Loucy (cell line): ENCODE data around the gene PRAMEF17.
"Not testable (repeated sequence)": the region's sequence is repeated elsewhere in the genome, so short reads cannot be mapped to it uniquely, and the experiment has no call there.

Experiments used
- H2AFZ ChIP-seq: fragments of 200-600 bp; sonication (generic); 2 replicates; pipeline ENCODE4 v1.6.0; 2016; ENCODE audit warnings: antibody characterized with exemption, mild to moderate bottlenecking, low read length, moderate library complexity
- H3F3A ChIP-seq: fragments of 200-600 bp; 2 replicates; pipeline ENCODE4 v1.6.0; 2016; ENCODE audit warnings: antibody characterized with exemption, low read depth, mild to moderate bottlenecking
- H3K27me3 ChIP-seq: fragments of 200-600 bp; sonication (generic); 2 replicates; pipeline ENCODE4 v1.6.1; 2014; ENCODE audit warnings: low read length, mild to moderate bottlenecking; ENCODE audit not compliant: insufficient read depth, poor library complexity, severe bottlenecking
- H3K36me3 ChIP-seq: fragments of 200-600 bp; sonication (generic); 2 replicates; pipeline ENCODE4 v1.6.1; 2016; ENCODE audit warnings: low read length; ENCODE audit not compliant: insufficient read depth
- H3K4me1 ChIP-seq: fragments of 200-600 bp; sonication (generic); 2 replicates; pipeline ENCODE4 v1.5.1; 2014; ENCODE audit warnings: low read length, mild to moderate bottlenecking; ENCODE audit not compliant: insufficient read depth, poor library complexity, severe bottlenecking
- H3K4me2 ChIP-seq: fragments of 200-600 bp; sonication (generic); 2 replicates; pipeline ENCODE4 v1.6.0; 2014; ENCODE audit warnings: antibody characterized with exemption, low read length, low read depth, mild to moderate bottlenecking; ENCODE audit not compliant: poor library complexity, severe bottlenecking
- H3K4me3 ChIP-seq: fragments of 200-600 bp; sonication (generic); 2 replicates; pipeline ENCODE4 v1.5.1; 2014; ENCODE audit warnings: low read length, mild to moderate bottlenecking, mixed read lengths; ENCODE audit not compliant: poor library complexity, severe bottlenecking
- H3K79me2 ChIP-seq: fragments of 200-600 bp; sonication (generic); 2 replicates; pipeline ENCODE4 v1.6.1; 2014; ENCODE audit warnings: low read length; ENCODE audit not compliant: insufficient read depth
- H3K9ac ChIP-seq: fragments of 200-600 bp; sonication (generic); 2 replicates; pipeline ENCODE4 v1.6.0; 2014; ENCODE audit warnings: mild to moderate bottlenecking, low read depth, low read length, moderate library complexity; ENCODE audit not compliant: poor library complexity, severe bottlenecking
- H3K9me2 ChIP-seq: fragments of 200-600 bp; sonication (generic); replicated peaks from 2 replicates; pipeline ENCODE4 v1.6.1; 2016; ENCODE audit warnings: low read depth, low read length, mixed read lengths
- H3K9me3 ChIP-seq: fragments of 200-600 bp; sonication (generic); 2 replicates; pipeline ENCODE4 v1.6.1; 2014; ENCODE audit warnings: mild to moderate bottlenecking, antibody characterized with exemption, low read length, low read depth; ENCODE audit not compliant: insufficient read depth
- H4K20me1 ChIP-seq: fragments of 200-600 bp; sonication (generic); 2 replicates; pipeline ENCODE4 v1.6.0; 2014; ENCODE audit warnings: antibody characterized with exemption, low read length, mild to moderate bottlenecking; ENCODE audit not compliant: insufficient read depth, poor library complexity, severe bottlenecking
- TF ChIP-seq, protein P1 (sequence below): fragments of 200-600 bp; sonication (generic); conservative IDR thresholded peaks from 2 replicates; pipeline ENCODE4 v1.5.1; 2014; ENCODE audit warnings: mild to moderate bottlenecking, antibody characterized with exemption, low read length

Gene PRAMEF17

DNA sequence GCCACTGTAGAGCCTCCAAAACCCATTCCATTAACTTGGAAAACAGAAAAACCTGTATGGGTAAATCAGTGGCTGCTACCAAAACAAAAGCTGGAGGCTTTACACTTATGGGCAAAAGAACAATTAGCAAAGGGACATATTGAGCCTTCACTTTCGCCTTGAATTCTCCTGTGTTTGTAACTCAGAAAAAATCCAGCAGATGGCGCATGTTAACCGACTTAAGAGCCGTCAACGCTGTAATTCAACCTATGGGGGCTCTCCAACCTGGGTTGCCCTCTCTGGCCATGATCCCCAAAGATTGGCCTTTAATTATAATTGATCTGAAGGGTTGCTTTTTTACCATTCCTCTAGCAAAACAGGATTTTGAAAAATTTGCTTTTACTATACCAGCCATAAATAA lies 32.7 kb upstream of the PRAMEF17 start:
- not testable (repeated sequence) for H3K36me3 ChIP-seq, H3K9me2 ChIP-seq, H2AFZ ChIP-seq, H3K9ac ChIP-seq, H3K4me2 ChIP-seq, H3K9me3 ChIP-seq, H3K27me3 ChIP-seq, H4K20me1 ChIP-seq, H3K4me3 ChIP-seq, H3K79me2 ChIP-seq, H3F3A ChIP-seq, H3K4me1 ChIP-seq
- TF ChIP-seq, protein P1, sequence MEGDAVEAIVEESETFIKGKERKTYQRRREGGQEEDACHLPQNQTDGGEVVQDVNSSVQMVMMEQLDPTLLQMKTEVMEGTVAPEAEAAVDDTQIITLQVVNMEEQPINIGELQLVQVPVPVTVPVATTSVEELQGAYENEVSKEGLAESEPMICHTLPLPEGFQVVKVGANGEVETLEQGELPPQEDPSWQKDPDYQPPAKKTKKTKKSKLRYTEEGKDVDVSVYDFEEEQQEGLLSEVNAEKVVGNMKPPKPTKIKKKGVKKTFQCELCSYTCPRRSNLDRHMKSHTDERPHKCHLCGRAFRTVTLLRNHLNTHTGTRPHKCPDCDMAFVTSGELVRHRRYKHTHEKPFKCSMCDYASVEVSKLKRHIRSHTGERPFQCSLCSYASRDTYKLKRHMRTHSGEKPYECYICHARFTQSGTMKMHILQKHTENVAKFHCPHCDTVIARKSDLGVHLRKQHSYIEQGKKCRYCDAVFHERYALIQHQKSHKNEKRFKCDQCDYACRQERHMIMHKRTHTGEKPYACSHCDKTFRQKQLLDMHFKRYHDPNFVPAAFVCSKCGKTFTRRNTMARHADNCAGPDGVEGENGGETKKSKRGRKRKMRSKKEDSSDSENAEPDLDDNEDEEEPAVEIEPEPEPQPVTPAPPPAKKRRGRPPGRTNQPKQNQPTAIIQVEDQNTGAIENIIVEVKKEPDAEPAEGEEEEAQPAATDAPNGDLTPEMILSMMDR = peak; percentile 57

DNA sequence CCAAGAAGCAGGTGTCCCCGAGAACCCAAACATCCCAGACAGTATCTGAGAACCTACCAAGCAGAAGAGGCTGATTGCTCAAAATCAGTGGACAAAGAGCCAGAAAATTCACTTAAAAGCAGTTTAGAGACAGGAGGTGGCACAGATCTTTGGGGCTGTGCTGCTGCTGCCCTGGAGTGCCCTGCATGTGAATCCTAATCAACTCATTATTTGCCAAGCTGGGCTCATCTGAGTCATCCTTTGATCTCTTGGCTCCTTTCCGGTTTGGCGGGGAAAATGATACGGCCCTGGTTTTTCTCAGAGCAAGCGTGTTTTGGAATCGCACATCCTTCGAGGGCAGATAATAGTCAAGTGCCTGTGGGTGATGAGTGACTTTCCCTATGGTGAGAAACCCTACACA lies 27.1 kb upstream of the PRAMEF17 start:
- not testable (repeated sequence) for H3K4me3 ChIP-seq, H3K9me2 ChIP-seq, H3K4me1 ChIP-seq, H2AFZ ChIP-seq, H3F3A ChIP-seq, H3K4me2 ChIP-seq, H3K36me3 ChIP-seq, H3K79me2 ChIP-seq, H3K9me3 ChIP-seq, H3K27me3 ChIP-seq, H3K9ac ChIP-seq, H4K20me1 ChIP-seq

DNA sequence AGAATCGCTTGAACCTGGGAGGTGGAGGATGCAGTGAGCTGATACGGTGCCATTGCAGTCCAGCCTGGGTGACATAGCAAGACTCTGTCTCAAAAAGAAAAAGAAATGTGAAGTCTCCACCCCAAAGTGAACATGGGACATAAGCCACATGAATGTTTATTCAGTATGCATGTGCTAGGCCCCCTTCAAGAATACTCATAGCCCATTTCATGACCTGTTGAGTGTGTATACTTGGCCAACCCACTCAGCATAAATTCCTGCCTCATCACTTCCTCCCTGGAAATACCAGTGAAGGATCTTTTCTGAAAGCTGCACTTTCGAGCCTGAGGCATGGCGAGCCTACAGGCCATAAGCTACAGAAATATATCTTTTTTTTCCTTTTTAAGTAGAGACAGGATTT lies 24.5 kb upstream of the PRAMEF17 start:
- H3K79me2 ChIP-seq, H3K9ac ChIP-seq, H3K27me3 ChIP-seq, H3K36me3 ChIP-seq, H3F3A ChIP-seq, H3K4me2 ChIP-seq, H4K20me1 ChIP-seq, H3K9me3 ChIP-seq, H3K4me3 ChIP-seq, H3K4me1 ChIP-seq, H2AFZ ChIP-seq, H3K9me2 ChIP-seq: not testable (repeated sequence)

DNA sequence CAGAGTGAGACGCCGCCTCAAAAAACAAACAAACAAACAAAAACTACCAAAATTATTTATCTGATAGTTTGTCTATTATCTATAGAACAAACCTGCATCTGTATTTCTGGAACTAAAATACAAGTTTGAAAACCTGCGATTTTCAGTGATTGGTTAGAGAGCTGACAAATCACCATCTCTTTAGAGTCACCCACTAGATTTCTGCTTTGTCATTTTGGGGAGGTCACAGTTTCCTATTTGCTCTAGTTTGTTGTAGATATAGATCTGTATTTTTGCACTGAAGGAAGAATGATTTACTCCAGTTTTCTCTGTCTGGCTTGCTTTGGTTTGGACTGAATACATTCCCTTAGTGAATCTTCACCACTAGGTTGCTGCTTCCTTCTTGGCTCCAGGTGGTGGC lies 22.9 kb upstream of the PRAMEF17 start:
- not testable (repeated sequence) for H2AFZ ChIP-seq, H3K4me3 ChIP-seq, H3K36me3 ChIP-seq, H3K4me1 ChIP-seq, H3K79me2 ChIP-seq, H3K4me2 ChIP-seq, H3K9ac ChIP-seq, H3K27me3 ChIP-seq, H4K20me1 ChIP-seq, H3K9me2 ChIP-seq, H3K9me3 ChIP-seq, H3F3A ChIP-seq

DNA sequence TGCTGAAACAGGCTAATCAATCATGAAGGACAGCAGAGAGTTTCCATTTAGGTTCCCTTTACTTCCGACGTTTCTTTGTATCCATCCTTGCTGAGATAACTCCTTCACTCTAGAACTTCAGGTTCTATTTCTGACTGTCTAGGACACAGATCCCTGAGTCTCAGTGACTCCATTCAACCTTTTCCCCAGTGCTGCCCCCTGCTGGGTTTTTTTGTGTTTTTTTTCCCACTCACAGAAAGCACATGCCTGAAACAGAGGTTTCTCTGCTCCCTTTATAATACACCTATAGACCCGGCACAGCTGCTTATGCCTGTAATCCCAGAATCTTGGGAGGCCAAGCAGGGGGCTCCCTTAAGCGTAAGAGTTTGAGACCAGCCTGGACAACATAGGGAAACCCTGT lies 20.9 kb upstream of the PRAMEF17 start:
- not testable (repeated sequence) for H3K79me2 ChIP-seq, H3K4me3 ChIP-seq, H3K9me2 ChIP-seq, H3K4me1 ChIP-seq, H4K20me1 ChIP-seq, H2AFZ ChIP-seq, H3K4me2 ChIP-seq, H3K9ac ChIP-seq, H3K9me3 ChIP-seq, H3K36me3 ChIP-seq, H3K27me3 ChIP-seq, H3F3A ChIP-seq
- TF ChIP-seq, protein P1 = peak; percentile 53

DNA sequence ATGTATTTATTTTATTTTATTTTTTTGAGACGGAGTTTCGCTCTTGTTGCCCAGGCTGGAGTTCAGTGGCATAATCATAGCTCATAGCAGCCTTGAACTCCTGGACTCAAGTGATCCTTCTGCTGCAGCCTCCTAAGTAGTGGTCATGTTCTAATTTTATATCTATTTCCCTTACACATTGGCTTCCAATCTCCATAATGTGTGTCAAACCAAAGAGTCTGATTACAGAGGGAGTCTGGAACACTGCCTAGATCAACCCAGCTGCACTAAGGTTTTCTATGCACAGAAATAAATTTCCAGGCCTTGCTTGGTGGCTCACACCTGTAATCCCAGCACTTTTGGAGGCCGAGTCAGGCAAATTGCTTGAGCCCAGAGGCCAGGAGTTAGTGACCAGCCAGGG lies 10.4 kb upstream of the PRAMEF17 start:
- H3K9me2 ChIP-seq, H3K9me3 ChIP-seq, H3K79me2 ChIP-seq, H3K4me3 ChIP-seq, H4K20me1 ChIP-seq, H3F3A ChIP-seq, H3K27me3 ChIP-seq, H3K36me3 ChIP-seq, H3K4me2 ChIP-seq, H2AFZ ChIP-seq, H3K4me1 ChIP-seq, H3K9ac ChIP-seq: not testable (repeated sequence)
